Liver (tissue), 3 donors: ENCODE data around the gene UBE2D2.

Experiments used
- GABPA ChIP-seq, 2 donors: IDR thresholded peaks in 1 of 2; conservative IDR thresholded peaks in 1 of 2; 2 replicates each; pipeline ENCODE4 v1.6.1; 2016; ENCODE audit warnings: antibody characterized with exemption in 2 of 2, mild to moderate bottlenecking in 1 of 2, moderate library complexity in 1 of 2
- HNF4A ChIP-seq, 2 donors: conservative IDR thresholded peaks; 2 replicates each; pipeline ENCODE4 v1.6.1; 2016; ENCODE audit warnings: antibody characterized with exemption in 2 of 2, mild to moderate bottlenecking in 2 of 2
- JUND ChIP-seq, 2 donors: IDR thresholded peaks; 2 replicates each; pipeline ENCODE4 v1.6.1; 2016; ENCODE audit warnings: antibody characterized with exemption in 2 of 2
- RXRA ChIP-seq, 2 donors: IDR thresholded peaks; 2 replicates each; pipeline ENCODE4 v1.6.1; 2017 to 2018; ENCODE audit warnings: antibody characterized with exemption in 2 of 2, mild to moderate bottlenecking in 1 of 2
- SP1 ChIP-seq: IDR thresholded peaks from 2 replicates; pipeline ENCODE4 v1.6.1; 2018; ENCODE audit warnings: antibody characterized with exemption, mild to moderate bottlenecking
- YY1 ChIP-seq: IDR thresholded peaks from 2 replicates; pipeline ENCODE4 v1.6.1; 2016; ENCODE audit warnings: antibody characterized with exemption, mild to moderate bottlenecking
- TF ChIP-seq, protein P1 (sequence below): fragments of 150-350 bp; IDR thresholded peaks from 2 replicates; pipeline ENCODE4 v1.5.1; 2017; ENCODE audit warnings: improper control_type of control experiment, low read depth, low read length; ENCODE audit not compliant: missing input control
- TF ChIP-seq, protein P2 (sequence below): IDR thresholded peaks from 2 replicates; pipeline ENCODE4 v1.6.1; 2016; ENCODE audit warnings: antibody characterized with exemption, mild to moderate bottlenecking
- TF ChIP-seq, protein P3 (sequence below): IDR thresholded peaks from 2 replicates; pipeline ENCODE4 v1.6.1; 2016; ENCODE audit warnings: antibody characterized with exemption
- TF ChIP-seq, protein P4 (sequence below): IDR thresholded peaks from 2 replicates; pipeline ENCODE4 v1.6.1; 2016; ENCODE audit warnings: antibody characterized with exemption
- donor health status: healthy.
- donor health status: healthy.

DNA sequence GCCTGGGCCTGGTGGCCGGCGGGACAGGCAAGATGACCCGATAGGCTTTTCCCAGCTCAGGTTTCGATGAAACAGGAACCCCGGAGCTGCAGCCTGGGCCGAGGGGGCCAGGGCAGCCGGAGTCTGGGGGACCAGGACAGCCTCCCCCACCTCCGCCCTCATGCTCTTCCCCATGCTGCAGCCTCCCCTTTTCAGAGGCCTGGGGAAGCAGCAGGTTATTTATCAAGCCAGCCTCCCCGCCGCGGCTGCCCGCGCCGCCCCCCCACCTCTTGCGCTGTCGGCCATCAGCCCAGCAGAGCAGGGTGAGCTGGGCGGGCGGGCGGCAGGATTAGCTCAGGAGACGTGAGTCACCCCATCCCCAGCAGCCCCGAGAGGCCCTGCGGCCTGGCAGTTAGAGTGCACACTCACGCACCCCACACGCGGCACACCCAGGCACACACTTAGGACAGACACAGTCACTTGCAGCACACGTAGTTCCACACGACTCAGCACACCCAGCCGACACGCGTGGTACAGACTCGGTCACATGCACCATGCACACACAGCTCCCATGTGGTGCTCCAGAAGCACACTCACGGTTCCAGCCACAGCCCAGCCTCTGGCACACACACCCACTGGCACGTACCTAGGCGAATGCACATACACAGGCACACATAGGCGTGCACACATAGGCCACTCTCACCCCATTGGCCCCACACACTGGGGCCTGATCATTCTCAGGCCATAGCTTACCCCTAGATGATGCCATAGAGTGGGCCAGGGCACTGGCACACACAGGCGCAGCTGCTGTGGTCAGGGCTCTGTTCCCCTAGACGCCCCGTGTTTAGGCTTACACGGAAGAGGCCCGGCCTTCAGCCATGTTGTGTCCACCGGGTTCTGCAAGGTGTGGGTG lies 100.0 kb downstream of the UBE2D2 start:
- TF ChIP-seq, protein P1, sequence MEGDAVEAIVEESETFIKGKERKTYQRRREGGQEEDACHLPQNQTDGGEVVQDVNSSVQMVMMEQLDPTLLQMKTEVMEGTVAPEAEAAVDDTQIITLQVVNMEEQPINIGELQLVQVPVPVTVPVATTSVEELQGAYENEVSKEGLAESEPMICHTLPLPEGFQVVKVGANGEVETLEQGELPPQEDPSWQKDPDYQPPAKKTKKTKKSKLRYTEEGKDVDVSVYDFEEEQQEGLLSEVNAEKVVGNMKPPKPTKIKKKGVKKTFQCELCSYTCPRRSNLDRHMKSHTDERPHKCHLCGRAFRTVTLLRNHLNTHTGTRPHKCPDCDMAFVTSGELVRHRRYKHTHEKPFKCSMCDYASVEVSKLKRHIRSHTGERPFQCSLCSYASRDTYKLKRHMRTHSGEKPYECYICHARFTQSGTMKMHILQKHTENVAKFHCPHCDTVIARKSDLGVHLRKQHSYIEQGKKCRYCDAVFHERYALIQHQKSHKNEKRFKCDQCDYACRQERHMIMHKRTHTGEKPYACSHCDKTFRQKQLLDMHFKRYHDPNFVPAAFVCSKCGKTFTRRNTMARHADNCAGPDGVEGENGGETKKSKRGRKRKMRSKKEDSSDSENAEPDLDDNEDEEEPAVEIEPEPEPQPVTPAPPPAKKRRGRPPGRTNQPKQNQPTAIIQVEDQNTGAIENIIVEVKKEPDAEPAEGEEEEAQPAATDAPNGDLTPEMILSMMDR = no peak
- TF ChIP-seq, protein P2, sequence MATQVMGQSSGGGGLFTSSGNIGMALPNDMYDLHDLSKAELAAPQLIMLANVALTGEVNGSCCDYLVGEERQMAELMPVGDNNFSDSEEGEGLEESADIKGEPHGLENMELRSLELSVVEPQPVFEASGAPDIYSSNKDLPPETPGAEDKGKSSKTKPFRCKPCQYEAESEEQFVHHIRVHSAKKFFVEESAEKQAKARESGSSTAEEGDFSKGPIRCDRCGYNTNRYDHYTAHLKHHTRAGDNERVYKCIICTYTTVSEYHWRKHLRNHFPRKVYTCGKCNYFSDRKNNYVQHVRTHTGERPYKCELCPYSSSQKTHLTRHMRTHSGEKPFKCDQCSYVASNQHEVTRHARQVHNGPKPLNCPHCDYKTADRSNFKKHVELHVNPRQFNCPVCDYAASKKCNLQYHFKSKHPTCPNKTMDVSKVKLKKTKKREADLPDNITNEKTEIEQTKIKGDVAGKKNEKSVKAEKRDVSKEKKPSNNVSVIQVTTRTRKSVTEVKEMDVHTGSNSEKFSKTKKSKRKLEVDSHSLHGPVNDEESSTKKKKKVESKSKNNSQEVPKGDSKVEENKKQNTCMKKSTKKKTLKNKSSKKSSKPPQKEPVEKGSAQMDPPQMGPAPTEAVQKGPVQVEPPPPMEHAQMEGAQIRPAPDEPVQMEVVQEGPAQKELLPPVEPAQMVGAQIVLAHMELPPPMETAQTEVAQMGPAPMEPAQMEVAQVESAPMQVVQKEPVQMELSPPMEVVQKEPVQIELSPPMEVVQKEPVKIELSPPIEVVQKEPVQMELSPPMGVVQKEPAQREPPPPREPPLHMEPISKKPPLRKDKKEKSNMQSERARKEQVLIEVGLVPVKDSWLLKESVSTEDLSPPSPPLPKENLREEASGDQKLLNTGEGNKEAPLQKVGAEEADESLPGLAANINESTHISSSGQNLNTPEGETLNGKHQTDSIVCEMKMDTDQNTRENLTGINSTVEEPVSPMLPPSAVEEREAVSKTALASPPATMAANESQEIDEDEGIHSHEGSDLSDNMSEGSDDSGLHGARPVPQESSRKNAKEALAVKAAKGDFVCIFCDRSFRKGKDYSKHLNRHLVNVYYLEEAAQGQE = no peak
- TF ChIP-seq, protein P3, sequence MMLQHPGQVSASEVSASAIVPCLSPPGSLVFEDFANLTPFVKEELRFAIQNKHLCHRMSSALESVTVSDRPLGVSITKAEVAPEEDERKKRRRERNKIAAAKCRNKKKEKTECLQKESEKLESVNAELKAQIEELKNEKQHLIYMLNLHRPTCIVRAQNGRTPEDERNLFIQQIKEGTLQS = no peak
- TF ChIP-seq, protein P4, sequence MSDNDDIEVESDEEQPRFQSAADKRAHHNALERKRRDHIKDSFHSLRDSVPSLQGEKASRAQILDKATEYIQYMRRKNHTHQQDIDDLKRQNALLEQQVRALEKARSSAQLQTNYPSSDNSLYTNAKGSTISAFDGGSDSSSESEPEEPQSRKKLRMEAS = no peak
- no peak for TF ChIP-seq HNF4A (conservative IDR thresholded peaks at IDR 0.05)
- no peak for TF ChIP-seq GABPA (IDR thresholded peaks at IDR 0.05 in 1 of 2, conservative IDR thresholded peaks at IDR 0.05 in 1 of 2)
- TF ChIP-seq YY1 = no peak
- TF ChIP-seq JUND (IDR thresholded peaks at IDR 0.05) = peak in 1 of 2 donors; percentile 26
- no peak for TF ChIP-seq SP1
- TF ChIP-seq RXRA (IDR thresholded peaks at IDR 0.05) = no peak
